Tibial nerve (tissue), 4 donors: Measurements from ENCODE around the gene AURKB.

ENCODE experiments used
- CTCF ChIP-seq, 5 experiments: fragments of 200-600 bp in 3 of 5; fragments of 450-650 bp in 2 of 5; sonication (generic) in 3 of 5; IDR thresholded peaks; one replicate each; pipeline ENCODE4 v1.5.1; 2016 to 2019; ENCODE audit warnings: antibody characterized with exemption in 5 of 5, mild to moderate bottlenecking in 3 of 5, moderate library complexity in 2 of 5
- EP300 ChIP-seq, 2 donors: sonication (generic); formaldehyde crosslinking; IDR thresholded peaks; one replicate each; pipeline ENCODE4 v1.6.1; 2017; ENCODE audit warnings: antibody characterized with exemption in 2 of 2, mild to moderate bottlenecking in 1 of 2
- POLR2A ChIP-seq, 2 donors: fragments of 450-650 bp; IDR thresholded peaks; one replicate each; pipeline ENCODE4 v1.6.1; 2017; ENCODE audit warnings: antibody characterized with exemption in 2 of 2, mild to moderate bottlenecking in 2 of 2, moderate library complexity in 2 of 2

- TF ChIP-seq CTCF (IDR thresholded peaks at IDR 0.05) (no peak), POLR2A (IDR thresholded peaks at IDR 0.05) (peak in 1 of 2 donors; percentile 75), EP300 (IDR thresholded peaks at IDR 0.05) (peak; percentile 86 to 92)
These were observed 38.6 kb upstream of the AURKB start, which contains the start of gene PFAS for GRCh38 chr17:8248751-8249607.
